ENCODE results near the gene SLC34A1. TPM values are rescaled to one million over a fixed set of nuclear protein-coding genes. Genes with fewer than 3 reads are reported as not detected.
"Not testable (repeated sequence)": the region's sequence is repeated elsewhere in the genome, so short reads cannot be mapped to it uniquely, and the experiment has no call there.

SLC34A1 gene
- total RNA-seq, 2 donors from 2014 or later = not detected

- no peak for DNase-seq
- peaks cover 7% of the 10 kb centered on the region for H3K4me1 ChIP-seq
Observed at GRCh38 chr5:177358370-177358819, 25.8 kb upstream of the SLC34A1 start.

DNA sequence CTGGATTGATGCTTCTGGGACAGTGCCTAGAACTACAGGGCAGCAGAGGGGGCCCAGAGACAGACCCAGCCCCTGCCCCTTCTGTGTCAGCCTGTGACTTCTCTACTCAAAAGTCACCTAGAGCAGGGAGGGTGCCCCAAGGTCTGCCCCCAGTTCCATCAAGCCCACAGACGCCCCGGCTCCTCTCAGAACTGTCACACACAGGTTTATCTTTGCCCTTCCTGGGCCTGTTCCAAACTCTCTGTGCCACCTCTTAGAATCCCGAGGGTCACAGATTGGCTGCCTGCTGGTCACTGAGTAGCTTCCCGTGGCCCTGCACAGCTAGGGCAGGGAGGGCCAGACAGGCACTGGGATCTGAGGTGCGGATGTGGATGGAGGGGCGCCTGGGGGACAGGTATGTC lies 24.8 kb upstream of the SLC34A1 start:
- Histone ChIP-seq H3K9me3 (no peaks in the 10 kb centered on the region), H3K4me3 (no peak overlapping the region), H3K27ac (no peak overlapping the region), H3K27me3 (no peaks in the 10 kb centered on the region), H3K4me1 (peaks cover 7% of the 10 kb centered on the region), H3K36me3 (no peaks in the 10 kb centered on the region), H3K9ac (ENCODE audit: low read depth in 2 of 2, low read length in 2 of 2) (no peak overlapping the region)
- no peak for DNase-seq
- intact Hi-C loops (cut with DNase I) = no loop called here
- TF ChIP-seq CTCF (IDR thresholded peaks at IDR 0.05) = no peak

More at GRCh38 chr5:177358370-177358819, 25.8 kb upstream of the SLC34A1 start:
- H3K4me3 ChIP-seq = peak overlapping the region; percentile 48
- no peak for TF ChIP-seq CTCF (IDR thresholded peaks at IDR 0.05)
- no peaks in the 10 kb centered on the region for H3K27me3 ChIP-seq
- H3K36me3 ChIP-seq = no peaks in the 10 kb centered on the region
- intact Hi-C loops (cut with DNase I) = no loop called here
- H3K27ac ChIP-seq = peak overlapping the region; percentile 48
- no peaks in the 10 kb centered on the region for H3K9me3 ChIP-seq
- peak overlapping the region; percentile 64 to 75 for H3K9ac ChIP-seq (ENCODE audit: low read depth in 2 of 2, low read length in 2 of 2)

DNA sequence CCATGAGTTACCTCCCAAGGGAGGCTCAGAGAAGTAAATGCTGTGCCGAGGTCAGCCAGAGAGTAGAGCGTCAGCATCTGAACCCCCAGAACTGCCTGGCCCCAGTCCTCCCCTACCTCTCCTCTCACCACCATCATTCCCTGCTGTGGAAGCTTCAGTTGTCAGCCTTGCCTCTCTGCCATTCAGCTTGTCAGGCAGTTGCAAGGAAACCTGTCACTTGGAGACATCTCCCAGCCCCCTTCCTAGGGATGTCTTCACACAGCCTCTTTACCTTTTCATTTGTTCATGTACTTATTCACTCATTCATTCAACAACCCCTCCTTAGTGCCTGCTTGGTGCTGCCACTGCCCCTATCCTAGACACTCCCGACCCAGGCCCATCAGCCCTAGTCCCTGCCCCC lies 24.4 kb upstream of the SLC34A1 start:
- intact Hi-C loops (cut with DNase I) = no loop called here

GRCh38 chr5:177360740-177361139 lies 23.5 kb upstream of the SLC34A1 start:
- intact Hi-C loops (cut with DNase I); DNase-seq; H3K9ac ChIP-seq (ENCODE audit: low read depth in 2 of 2, low read length in 2 of 2): not testable (repeated sequence)

More for the DNA sequence above, 24.4 kb upstream of the SLC34A1 start:
- H3K4me3 ChIP-seq = no peak overlapping the region
- no peak overlapping the region for H3K9ac ChIP-seq (ENCODE audit: low read depth in 2 of 2, low read length in 2 of 2)
- H3K27ac ChIP-seq = no peak overlapping the region
- H3K9me3 ChIP-seq = no peaks in the 10 kb centered on the region
- H3K27me3 ChIP-seq = no peaks in the 10 kb centered on the region
- DNase-seq = no peak
- H3K36me3 ChIP-seq = no peaks in the 10 kb centered on the region
- H3K4me1 ChIP-seq = peaks cover 7% of the 10 kb centered on the region
- TF ChIP-seq CTCF (IDR thresholded peaks at IDR 0.05) = no peak

DNA sequence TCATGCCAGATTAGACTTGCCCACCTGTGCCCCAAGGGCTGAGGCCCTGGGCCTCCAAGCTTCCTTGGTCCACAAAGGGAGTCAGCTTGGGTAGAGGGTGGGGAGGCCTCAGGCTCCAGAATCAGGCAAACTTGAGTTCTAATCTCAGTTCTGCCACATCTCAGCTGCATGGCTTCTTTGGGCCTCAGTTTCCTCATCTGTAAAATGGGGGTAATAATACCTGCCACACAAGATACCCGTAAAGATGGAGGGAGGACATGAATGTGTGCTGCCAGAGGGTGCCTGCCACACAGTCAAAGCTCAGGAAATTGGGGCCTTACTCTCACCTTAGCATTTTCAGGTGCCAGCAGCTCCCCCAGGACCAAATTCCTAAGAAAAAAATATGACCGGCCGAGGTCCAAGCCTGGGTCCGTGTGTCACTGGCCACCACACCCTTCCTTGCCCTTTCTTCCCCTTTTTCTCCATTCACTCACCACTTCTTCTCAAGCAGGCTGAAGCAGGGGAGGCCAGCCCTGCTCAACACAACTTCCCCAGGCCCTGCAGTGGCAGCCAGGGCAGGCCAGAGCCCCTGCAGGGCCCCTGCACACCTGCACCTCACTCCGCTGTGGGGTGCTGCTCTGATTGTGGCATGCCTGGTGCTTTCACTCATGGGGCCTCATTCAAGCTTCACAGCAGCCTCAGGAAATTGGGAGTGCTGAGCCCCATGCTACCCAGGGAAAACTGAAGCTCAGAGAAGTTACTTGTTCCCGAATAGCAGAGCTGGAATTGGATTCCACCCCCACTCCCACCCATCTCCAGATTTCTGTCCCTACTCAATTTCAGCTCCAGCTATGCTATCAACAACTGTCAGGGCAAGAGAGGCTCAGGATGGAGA lies 22.6 kb upstream of the SLC34A1 start:
- no peak overlapping the region for H3K27ac ChIP-seq

More at GRCh38 chr5:177360740-177361139, 23.5 kb upstream of the SLC34A1 start:
- not testable (repeated sequence) for H3K4me3 ChIP-seq, H3K36me3 ChIP-seq, H3K27me3 ChIP-seq, H3K27ac ChIP-seq, H3K9me3 ChIP-seq, H3K4me1 ChIP-seq

More for the DNA sequence above, 22.6 kb upstream of the SLC34A1 start:
- Histone ChIP-seq H3K36me3 (no peaks in the 10 kb centered on the region), H3K9ac (ENCODE audit: low read depth in 2 of 2, low read length in 2 of 2) (peak overlapping the region in 1 of 2 donors; percentile 50), H3K27me3 (no peaks in the 10 kb centered on the region), H3K4me3 (no peak overlapping the region), H3K4me1 (peaks cover 7% of the 10 kb centered on the region), H3K9me3 (no peaks in the 10 kb centered on the region)
- intact Hi-C loops (cut with DNase I) = no loop called here
- DNase-seq = no peak
- no peak for TF ChIP-seq CTCF (IDR thresholded peaks at IDR 0.05)

Data from colonic mucosa (tissue), 4 donors.